ENCODE data around the gene PRKCE. TPM values are rescaled to one million over a fixed set of nuclear protein-coding genes. Genes with fewer than 3 reads are reported as not detected.

Gene PRKCE
- total RNA-seq, 2 experiments from 2014 or later: 7.0 to 7.3 TPM

- POLR2A ChIA-PET: interaction anchor here (1.7 kb wide), 1 partner anchor 42 kb away, joined by 5 read pairs; the partner anchor contains the start of gene SRBD1
These were observed 1.8 kb downstream of the PRKCE start for GRCh38 chr2:45653122-45653913.

GRCh38 chr2:45654250-45654649 lies 2.8 kb downstream of the PRKCE start:
- ChIA-PET CTCF (no interaction called here), POLR2A (no interaction called here)

More at GRCh38 chr2:45653122-45653913, 1.8 kb downstream of the PRKCE start:
- CTCF ChIA-PET: interaction anchor here (1.8 kb wide), 1 partner anchor 125 kb away, joined by 7 read pairs; no protein-coding TSS in a partner anchor

- ChIA-PET CTCF (interaction anchor here (1.4 kb wide), 1 partner anchor 10 kb away, joined by 3 read pairs; the partner anchor contains the start of gene PRKCE), POLR2A (no interaction called here)
These were observed 10.4 kb downstream of the PRKCE start for GRCh38 chr2:45661828-45662227.

GRCh38 chr2:45664635-45665261 lies 13.3 kb downstream of the PRKCE start:
- ChIA-PET CTCF (no interaction called here), POLR2A (no interaction called here)

GRCh38 chr2:45668509-45668908 lies 17.0 kb downstream of the PRKCE start:
- CTCF ChIA-PET: no interaction called here
- POLR2A ChIA-PET: no interaction called here

- ChIA-PET POLR2A (no interaction called here), CTCF (no interaction called here)
These were observed 17.6 kb downstream of the PRKCE start for GRCh38 chr2:45669032-45669486.

- ChIA-PET POLR2A (no interaction called here), CTCF (no interaction called here)
These were observed 19.2 kb downstream of the PRKCE start for GRCh38 chr2:45670646-45671045.

- POLR2A ChIA-PET: no interaction called here
- CTCF ChIA-PET: interaction anchor here (0.7 kb wide), 1 partner anchor 263 kb away, joined by 3 read pairs; no protein-coding TSS in a partner anchor
These were observed 20.7 kb downstream of the PRKCE start for GRCh38 chr2:45672138-45672537.

- ChIA-PET POLR2A (interaction anchor here (0.5 kb wide), 1 partner anchor 95 kb away, joined by 4 read pairs; no protein-coding TSS in a partner anchor), CTCF (no interaction called here)
These were observed 22.8 kb downstream of the PRKCE start for GRCh38 chr2:45674035-45674816.

GRCh38 chr2:45675263-45675812 lies 23.9 kb downstream of the PRKCE start:
- ChIA-PET CTCF (no interaction called here), POLR2A (interaction anchor here (0.5 kb wide), 1 partner anchor 96 kb away, joined by 4 read pairs; no protein-coding TSS in a partner anchor)

GRCh38 chr2:45676088-45676487 lies 24.6 kb downstream of the PRKCE start:
- ChIA-PET CTCF (no interaction called here), POLR2A (no interaction called here)

GRCh38 chr2:45678791-45679348 lies 27.4 kb downstream of the PRKCE start:
- CTCF ChIA-PET: no interaction called here
- POLR2A ChIA-PET: no interaction called here

- POLR2A ChIA-PET: no interaction called here
- CTCF ChIA-PET: no interaction called here
These were observed 29.0 kb downstream of the PRKCE start for GRCh38 chr2:45680351-45680967.

GRCh38 chr2:45681675-45682074 lies 30.2 kb downstream of the PRKCE start:
- POLR2A ChIA-PET: no interaction called here
- CTCF ChIA-PET: no interaction called here

- ChIA-PET CTCF (interaction anchor here (0.5 kb wide), 1 partner anchor 52 kb away, joined by 3 read pairs; no protein-coding TSS in a partner anchor), POLR2A (no interaction called here)
These were observed 31.8 kb downstream of the PRKCE start for GRCh38 chr2:45683292-45683691.

GRCh38 chr2:45684756-45685155 lies 33.3 kb downstream of the PRKCE start:
- ChIA-PET CTCF (interaction anchor here (1.4 kb wide), 1 partner anchor 42 kb away, joined by 3 read pairs; no protein-coding TSS in a partner anchor), POLR2A (no interaction called here)

- CTCF ChIA-PET: interaction anchor here (1.4 kb wide), 1 partner anchor 43 kb away, joined by 3 read pairs; no protein-coding TSS in a partner anchor
- POLR2A ChIA-PET: no interaction called here
These were observed 33.8 kb downstream of the PRKCE start for GRCh38 chr2:45685260-45685659.

GRCh38 chr2:45687964-45688363 lies 36.5 kb downstream of the PRKCE start:
- POLR2A ChIA-PET: no interaction called here

More at GRCh38 chr2:45687964-45688363, 36.5 kb downstream of the PRKCE start:
- CTCF ChIA-PET: no interaction called here
